CD4-positive, CD25-positive, alpha-beta regulatory T cell (primary cell): ENCODE results near the gene PDSS2. TPM values are rescaled to one million over a fixed set of nuclear protein-coding genes. Genes with fewer than 3 reads are reported as not detected.

Source experiments
- ATAC-seq, 2 donors: fragments of 150-1000 bp; cut with Tn5 transposase; one replicate each; pipeline ENCODE4 v1.10.0; 2021; ENCODE audit warnings: low read depth in 2 of 2, moderate number of reproducible peaks in 2 of 2, moderate library complexity in 1 of 2
- DNase-seq, 3 donors: peaks; one replicate each; pipeline versions ENCODE4 v3.0.0 to v3.0.0-alpha.2; 2012 to 2022; ENCODE audit warnings: mixed read lengths in 1 of 3
- H3K27ac ChIP-seq: one replicate; pipeline ENCODE4 v1.7.0; 2013; ENCODE audit warnings: mild to moderate bottlenecking, low read length; ENCODE audit not compliant: insufficient read depth, poor library complexity, severe bottlenecking
- H3K27me3 ChIP-seq: one replicate; pipeline ENCODE4 v1.7.0; 2013; ENCODE audit warnings: low read length; ENCODE audit not compliant: control insufficient read depth, insufficient read depth
- H3K36me3 ChIP-seq: one replicate; pipeline ENCODE4 v1.7.0; 2013; ENCODE audit warnings: mild to moderate bottlenecking, low read length, moderate library complexity; ENCODE audit not compliant: control insufficient read depth, insufficient read depth
- H3K4me1 ChIP-seq: 2 replicates; pipeline ENCODE4 v1.7.0; 2013; ENCODE audit warnings: mild to moderate bottlenecking, low read length; ENCODE audit not compliant: insufficient read depth, control insufficient read depth, poor library complexity, severe bottlenecking
- H3K4me3 ChIP-seq: one replicate; pipeline ENCODE4 v1.7.0; 2013; ENCODE audit warnings: low read depth, mild to moderate bottlenecking, low read length, moderate library complexity
- H3K9me3 ChIP-seq, 2 experiments: 1 replicate in 1 of 2; 2 replicates in 1 of 2; pipeline ENCODE4 v1.7.0; 2013; ENCODE audit warnings: low read length in 2 of 2, mild to moderate bottlenecking in 1 of 2, moderate library complexity in 1 of 2; ENCODE audit not compliant: control insufficient read depth in 2 of 2
- H3K27ac Mint-ChIP-seq, 3 donors: one replicate each; pipeline ENCODE4 v1.8.0; 2020 to 2022; ENCODE audit warnings: mild to moderate bottlenecking in 3 of 3, mixed read lengths in 3 of 3, moderate library complexity in 2 of 3
- H3K27me3 Mint-ChIP-seq: one replicate; pipeline ENCODE4 v1.8.0; 2022; ENCODE audit warnings: mild to moderate bottlenecking, mixed read lengths
- H3K36me3 Mint-ChIP-seq: one replicate; pipeline ENCODE4 v1.8.0; 2020; ENCODE audit warnings: mixed read lengths
- H3K4me1 Mint-ChIP-seq, 4 donors: one replicate each; pipeline ENCODE4 v1.8.0; 2020 to 2022; ENCODE audit warnings: mixed read lengths in 4 of 4, mild to moderate bottlenecking in 1 of 4
- H3K4me3 Mint-ChIP-seq, 4 donors: one replicate each; pipeline ENCODE4 v1.8.0; 2020 to 2022; ENCODE audit warnings: mild to moderate bottlenecking in 4 of 4, mixed read lengths in 4 of 4, moderate library complexity in 3 of 4
- H3K9me3 Mint-ChIP-seq, 7 donors: one replicate each; pipeline ENCODE4 v1.8.0; 2020 to 2022; ENCODE audit warnings: mixed read lengths in 7 of 7, mild to moderate bottlenecking in 3 of 7, moderate library complexity in 2 of 7
- polyA plus RNA-seq, 4 donors: library from polyadenylated mRNA; unstranded; fragments of 300-500 nt; fragmentation: Illumina TruSeq; gene quantifications; one replicate each; pipeline ENCODE4 v1.2.3, GENCODE V29; 2021
- total RNA-seq: library from RNA; stranded (reverse); gene quantifications from one replicate; pipeline ENCODE4 v1.2.3, GENCODE V29; 2022

PDSS2 gene
- total and polyA plus RNA-seq, 5 donors from 2014 or later, result 11.6 to 18.8 (median 15.1) TPM

DNA sequence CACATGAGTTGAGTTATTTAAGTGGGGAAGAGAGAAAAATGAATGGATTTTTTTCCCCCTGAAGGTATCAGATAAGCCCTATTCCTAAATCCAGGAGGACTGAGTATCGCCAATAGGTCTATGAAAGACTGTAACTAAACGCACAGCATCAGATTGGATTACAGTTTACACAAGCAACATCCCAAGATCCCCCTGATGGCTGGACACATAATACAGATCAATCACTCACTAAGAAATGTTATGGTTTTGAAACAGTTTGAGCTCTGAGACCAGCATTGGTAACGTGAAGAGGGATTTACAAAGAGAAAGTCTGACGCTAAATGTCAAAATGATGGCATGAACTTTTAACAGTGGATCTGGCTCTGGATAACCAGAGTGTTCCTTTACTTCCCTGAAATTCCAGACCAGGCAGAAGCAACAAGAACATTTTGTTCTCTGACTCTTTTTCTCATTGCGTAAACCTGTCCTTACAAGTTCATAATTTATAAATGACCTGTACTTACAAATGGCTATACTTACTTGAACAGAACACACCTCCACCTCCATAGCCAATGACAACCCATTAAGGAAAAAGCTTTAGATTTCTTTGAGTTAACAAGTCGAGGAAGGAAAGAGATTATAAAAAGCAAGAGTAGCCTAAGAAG is 212.3 kb downstream of the PDSS2 start:
- Mint-ChIP-seq H3K27me3 (no peaks in the 10 kb centered on the region), H3K9me3 (no peaks in the 10 kb centered on the region), H3K27ac (no peak overlapping the region), H3K4me1 (peaks cover 0 to 6% (median 0%) of the 10 kb centered on the region in 4 donors), H3K36me3 (peaks cover 3% of the 10 kb centered on the region), H3K4me3 (no peak overlapping the region)
- H3K27me3 ChIP-seq, result no peaks in the 10 kb centered on the region
- ATAC-seq (no peak), DNase-seq (no peak)
- no peaks in the 10 kb centered on the region for H3K9me3 ChIP-seq
- no peak overlapping the region for H3K27ac ChIP-seq
- no peak overlapping the region for H3K4me3 ChIP-seq
- H3K36me3 ChIP-seq, result no peaks in the 10 kb centered on the region
- H3K4me1 ChIP-seq, result no peaks in the 10 kb centered on the region

DNA sequence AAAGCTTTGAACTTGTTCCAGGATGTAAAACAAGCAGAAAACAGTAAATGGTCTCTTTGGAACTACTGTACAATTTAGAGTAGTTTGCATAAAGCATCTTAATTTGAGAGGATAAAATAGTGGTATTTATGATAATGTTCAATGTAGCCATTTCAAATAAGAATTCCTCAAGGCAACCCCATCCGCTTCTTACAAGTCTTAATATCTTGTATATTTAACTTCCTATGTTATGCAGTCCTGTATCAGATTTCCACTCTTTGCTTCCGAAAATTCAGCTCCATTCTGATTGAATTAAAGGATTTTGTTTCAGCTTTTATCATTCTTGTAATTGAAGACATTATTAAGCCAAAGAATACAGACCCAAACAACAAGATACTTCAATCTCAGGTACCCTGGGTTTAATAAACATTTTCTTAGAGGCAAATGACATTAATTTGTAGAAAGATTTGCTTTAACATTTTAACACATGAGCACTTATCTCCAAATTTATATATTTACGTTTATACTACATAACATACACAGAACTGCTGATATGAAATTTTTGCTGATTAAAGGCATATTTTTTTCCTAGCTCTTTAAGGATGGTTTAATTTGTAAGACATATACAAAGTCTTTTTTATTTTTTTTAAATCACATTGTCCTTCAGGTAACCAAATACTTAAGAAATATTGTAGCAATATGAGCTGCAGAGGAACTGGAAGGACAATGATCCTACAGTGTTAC is 213.0 kb downstream of the PDSS2 start:
- no peak for ATAC-seq

DNA sequence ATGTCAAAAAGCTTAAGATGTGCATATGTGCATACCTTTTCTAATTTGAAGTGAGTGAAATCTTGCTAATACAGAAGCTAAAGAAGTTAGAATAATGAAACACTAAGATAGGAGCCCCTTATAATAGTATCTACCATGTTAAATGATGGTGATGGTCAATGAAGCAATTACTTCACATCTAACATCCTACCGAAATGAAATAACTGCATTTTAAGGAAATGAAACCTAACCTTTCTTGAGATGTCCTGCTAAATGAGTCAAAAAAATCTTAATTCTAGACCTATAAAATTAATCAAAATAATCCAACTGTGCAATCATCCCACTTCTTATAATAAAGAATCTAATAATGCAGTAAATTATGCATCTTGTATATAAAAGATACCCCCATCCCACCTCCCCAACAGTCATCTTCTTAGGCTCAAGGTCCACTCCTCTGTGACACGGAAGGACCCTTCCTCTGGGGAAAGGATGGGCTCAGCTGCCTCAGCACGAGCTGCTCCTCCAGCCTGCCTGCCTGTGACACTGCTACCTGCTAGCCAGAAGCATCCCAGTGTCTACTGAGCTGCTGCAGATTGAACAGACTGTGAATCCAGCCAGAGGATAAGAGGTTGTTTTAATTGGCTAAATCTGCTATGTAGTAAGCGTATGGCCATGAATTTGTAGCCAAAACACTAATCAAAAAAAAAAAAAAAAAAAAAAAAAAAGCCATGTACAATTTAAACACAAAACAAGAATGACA is 214.5 kb downstream of the PDSS2 start:
- Histone ChIP-seq H3K27me3 (no peaks in the 10 kb centered on the region), H3K4me3 (no peak overlapping the region), H3K9me3 (no peaks in the 10 kb centered on the region), H3K4me1 (no peaks in the 10 kb centered on the region), H3K27ac (no peak overlapping the region), H3K36me3 (no peaks in the 10 kb centered on the region)
- Mint-ChIP-seq H3K4me3 (no peak overlapping the region), H3K36me3 (peaks cover 7% of the 10 kb centered on the region), H3K27me3 (no peaks in the 10 kb centered on the region), H3K9me3 (no peaks in the 10 kb centered on the region), H3K4me1 (peaks cover 0 to 6% (median 0%) of the 10 kb centered on the region in 4 donors), H3K27ac (no peak overlapping the region)
- ATAC-seq (no peak), DNase-seq (no peak)

More for the DNA sequence above, 213.0 kb downstream of the PDSS2 start:
- no peak overlapping the region for H3K27ac ChIP-seq
- Mint-ChIP-seq H3K36me3 (peaks cover 7% of the 10 kb centered on the region), H3K27me3 (no peaks in the 10 kb centered on the region), H3K27ac (no peak overlapping the region), H3K4me3 (no peak overlapping the region), H3K9me3 (no peaks in the 10 kb centered on the region), H3K4me1 (peaks cover 0 to 6% (median 0%) of the 10 kb centered on the region in 4 donors)
- no peak for DNase-seq
- H3K9me3 ChIP-seq, result no peaks in the 10 kb centered on the region
- no peaks in the 10 kb centered on the region for H3K27me3 ChIP-seq
- H3K36me3 ChIP-seq, result no peaks in the 10 kb centered on the region
- no peaks in the 10 kb centered on the region for H3K4me1 ChIP-seq
- no peak overlapping the region for H3K4me3 ChIP-seq

DNA sequence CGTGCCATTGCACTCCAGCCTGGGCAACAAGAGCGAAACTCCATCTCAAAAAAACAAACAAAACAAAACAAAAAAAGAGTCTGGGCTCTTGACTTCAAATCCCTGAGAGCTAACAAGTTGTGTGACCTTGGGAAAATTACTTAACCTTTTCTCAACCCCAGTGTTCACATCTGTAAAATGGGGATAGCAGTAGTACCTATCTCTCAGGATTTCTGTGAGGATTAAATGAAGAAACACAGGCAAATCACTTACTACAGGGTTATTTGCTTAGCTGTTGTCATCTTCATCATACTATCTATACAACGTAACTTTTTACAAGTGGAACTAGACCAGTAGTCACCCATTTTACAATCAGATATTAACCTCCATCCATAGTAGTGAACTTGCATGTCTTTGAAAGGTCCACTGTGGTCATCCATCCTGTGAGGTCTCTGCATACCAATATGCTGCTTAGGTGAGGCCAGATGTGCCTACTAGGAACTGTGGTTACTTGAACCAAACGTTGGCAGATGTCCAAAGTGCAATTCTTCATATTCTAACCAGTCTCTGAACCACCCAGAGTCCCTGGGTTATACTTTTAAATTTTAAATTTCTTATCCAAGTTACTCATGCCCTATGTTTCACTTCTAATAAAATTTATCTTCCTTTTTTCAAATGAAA is 215.2 kb downstream of the PDSS2 start:
- H3K4me3 Mint-ChIP-seq, result no peak overlapping the region
- H3K4me1 ChIP-seq, result no peaks in the 10 kb centered on the region
- no peaks in the 10 kb centered on the region for H3K9me3 Mint-ChIP-seq
- no peak overlapping the region for H3K4me3 ChIP-seq
- ATAC-seq (no peak), DNase-seq (no peak)
- peaks cover 0 to 6% (median 0%) of the 10 kb centered on the region in 4 donors for H3K4me1 Mint-ChIP-seq
- H3K36me3 Mint-ChIP-seq, result peaks cover 7% of the 10 kb centered on the region
- no peaks in the 10 kb centered on the region for H3K27me3 Mint-ChIP-seq
- no peak overlapping the region for H3K27ac ChIP-seq
- H3K9me3 ChIP-seq, result no peaks in the 10 kb centered on the region
- H3K36me3 ChIP-seq, result no peaks in the 10 kb centered on the region
- H3K27ac Mint-ChIP-seq, result no peak overlapping the region
- H3K27me3 ChIP-seq, result no peaks in the 10 kb centered on the region

DNA sequence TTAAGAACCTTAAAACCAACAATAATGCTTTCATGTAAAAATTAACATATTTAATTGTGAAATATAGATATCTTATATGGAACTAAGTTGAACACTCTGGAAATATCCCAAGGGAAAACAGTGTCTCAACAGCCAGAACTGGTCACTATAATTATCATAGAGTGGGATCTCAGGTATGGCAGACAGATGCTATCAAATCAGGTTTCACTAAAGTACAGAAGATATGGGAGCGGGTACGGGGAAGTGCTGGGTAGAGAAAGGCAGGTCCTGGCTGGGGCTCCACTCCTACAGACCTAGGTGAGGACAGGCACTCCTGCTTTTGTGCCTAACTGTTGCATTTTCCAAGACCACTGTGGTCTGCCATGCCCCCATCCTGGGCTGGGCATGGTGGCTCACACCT is 215.9 kb downstream of the PDSS2 start:
- no peaks in the 10 kb centered on the region for H3K27me3 Mint-ChIP-seq
- Histone ChIP-seq H3K27me3 (no peaks in the 10 kb centered on the region), H3K9me3 (no peaks in the 10 kb centered on the region), H3K4me1 (no peaks in the 10 kb centered on the region), H3K4me3 (no peak overlapping the region), H3K27ac (no peak overlapping the region), H3K36me3 (no peaks in the 10 kb centered on the region)
- H3K36me3 Mint-ChIP-seq, result peaks cover 10% of the 10 kb centered on the region
- H3K4me1 Mint-ChIP-seq, result peaks cover 0 to 6% (median 0%) of the 10 kb centered on the region in 4 donors
- H3K9me3 Mint-ChIP-seq, result no peaks in the 10 kb centered on the region
- H3K4me3 Mint-ChIP-seq, result no peak overlapping the region
- ATAC-seq (no peak), DNase-seq (no peak)
- no peak overlapping the region for H3K27ac Mint-ChIP-seq

DNA sequence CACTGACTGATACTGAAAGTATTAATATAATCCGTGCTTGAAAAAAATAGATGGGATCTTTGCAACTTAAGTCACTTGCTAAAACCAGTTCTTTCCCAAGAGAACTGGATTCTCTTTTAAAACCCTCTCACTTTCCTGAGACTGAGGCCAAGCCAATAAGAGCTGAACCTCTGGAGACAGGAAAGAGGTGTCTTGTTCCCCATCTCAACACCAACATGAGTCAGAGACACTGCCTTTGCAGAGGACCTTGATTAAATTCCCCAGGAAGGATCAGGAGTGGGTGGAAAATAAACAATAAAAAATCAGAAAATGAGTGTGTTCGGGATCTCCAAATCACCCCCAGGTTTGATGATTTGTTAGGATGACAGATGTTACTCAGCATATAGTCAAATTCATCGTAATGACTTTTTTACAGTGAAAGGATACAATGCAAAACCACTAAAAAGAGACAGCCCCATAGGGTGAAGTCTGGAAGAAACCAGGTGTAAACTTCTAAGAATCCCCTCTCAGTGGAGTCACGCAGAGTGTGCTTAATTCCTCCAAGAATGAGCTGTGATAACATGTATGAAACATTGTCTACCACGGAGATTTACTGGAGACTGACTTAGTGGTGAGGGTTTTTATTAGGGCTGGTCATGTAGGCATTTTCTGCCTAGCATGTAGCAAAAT is 221.2 kb downstream of the PDSS2 start:
- H3K4me1 Mint-ChIP-seq, result no peaks in the 10 kb centered on the region
- Histone ChIP-seq H3K36me3 (peaks cover 15% of the 10 kb centered on the region), H3K27me3 (no peaks in the 10 kb centered on the region), H3K9me3 (peaks cover 2 to 6% of the 10 kb centered on the region in 2 experiments), H3K4me3 (no peak overlapping the region), H3K4me1 (no peaks in the 10 kb centered on the region), H3K27ac (no peak overlapping the region)
- H3K27me3 Mint-ChIP-seq, result no peaks in the 10 kb centered on the region
- H3K36me3 Mint-ChIP-seq, result peaks cover 36% of the 10 kb centered on the region
- H3K9me3 Mint-ChIP-seq, result peaks cover 0 to 13% (median 3%) of the 10 kb centered on the region in 7 donors
- H3K4me3 Mint-ChIP-seq, result no peak overlapping the region
- DNase-seq (no peak), ATAC-seq (no peak)
- H3K27ac Mint-ChIP-seq, result no peak overlapping the region

DNA sequence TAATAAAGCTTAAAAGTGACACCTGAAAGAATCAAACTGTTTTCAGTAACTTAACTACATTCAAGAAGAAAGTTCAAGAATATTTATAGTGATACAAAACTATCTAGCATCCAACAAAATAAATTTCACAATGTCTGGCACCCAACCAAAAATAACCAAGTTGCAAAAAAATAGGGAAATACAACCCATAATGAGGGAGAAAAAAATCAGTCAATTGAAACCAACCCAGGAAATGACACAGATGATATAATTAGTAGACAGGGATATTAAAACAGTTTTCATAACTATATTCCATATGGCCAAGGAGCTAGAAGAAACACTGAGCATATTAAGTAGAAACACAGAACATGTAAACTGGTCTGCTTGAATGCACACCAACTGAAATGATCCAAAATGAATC is 223.9 kb downstream of the PDSS2 start:
- DNase-seq (no peak), ATAC-seq (no peak)
- Histone ChIP-seq H3K4me3 (no peak overlapping the region), H3K27ac (no peak overlapping the region), H3K27me3 (no peaks in the 10 kb centered on the region), H3K9me3 (peaks cover 2 to 6% of the 10 kb centered on the region in 2 experiments), H3K4me1 (no peaks in the 10 kb centered on the region), H3K36me3 (peaks cover 15% of the 10 kb centered on the region)
- no peak overlapping the region for H3K4me3 Mint-ChIP-seq
- H3K36me3 Mint-ChIP-seq, result peaks cover 44% of the 10 kb centered on the region
- peaks cover 0 to 5% (median 2%) of the 10 kb centered on the region in 4 donors for H3K4me1 Mint-ChIP-seq
- no peak overlapping the region for H3K27ac Mint-ChIP-seq
- H3K27me3 Mint-ChIP-seq, result no peaks in the 10 kb centered on the region
- peaks cover 0 to 13% (median 3%) of the 10 kb centered on the region in 7 donors for H3K9me3 Mint-ChIP-seq
